Natural killer cell (primary cell): ENCODE measurements around the gene NAALADL1. TPM values are rescaled to one million over a fixed set of nuclear protein-coding genes. Genes with fewer than 3 reads are reported as not detected.

ENCODE experiments used
- ATAC-seq, 3 donors: fragments of 150-1000 bp in 2 of 3; fragments of 200-7000 bp in 1 of 3; cut with Tn5 transposase; 1 replicate in 1 of 3; 2 replicates in 2 of 3; pipeline ENCODE4 v1.10.0; 2021; ENCODE audit warnings: mild to moderate bottlenecking in 2 of 3, moderate library complexity in 2 of 3
- DNase-seq, 2 donors: peaks; one replicate each; pipeline versions ENCODE4 v3.0.0 to v3.0.0-alpha.2; 2013 to 2021; ENCODE audit warnings: mixed read lengths in 1 of 2
- H3K27ac ChIP-seq: one replicate; pipeline ENCODE4 v1.5.1; 2013; ENCODE audit warnings: mild to moderate bottlenecking, low read length
- H3K27me3 ChIP-seq: one replicate; pipeline ENCODE4 v1.6.1; 2013; ENCODE audit warnings: low read length; ENCODE audit not compliant: control insufficient read depth, insufficient read depth
- H3K36me3 ChIP-seq: one replicate; pipeline ENCODE4 v1.6.1; 2013; ENCODE audit warnings: low read length; ENCODE audit not compliant: control insufficient read depth, insufficient read depth
- H3K4me1 ChIP-seq: one replicate; pipeline ENCODE4 v1.6.1; 2013; ENCODE audit warnings: low read length; ENCODE audit not compliant: control insufficient read depth, insufficient read depth
- H3K4me3 ChIP-seq: one replicate; pipeline ENCODE4 v1.5.1; 2013; ENCODE audit warnings: low read length
- H3K9me3 ChIP-seq: one replicate; pipeline ENCODE4 v1.6.1; 2013; ENCODE audit warnings: low read length; ENCODE audit not compliant: control insufficient read depth, insufficient read depth
- H3K27ac Mint-ChIP-seq, 2 donors: one replicate each; pipeline ENCODE4 v1.8.0; 2022; ENCODE audit warnings: mild to moderate bottlenecking in 2 of 2, mixed read lengths in 2 of 2, moderate library complexity in 1 of 2
- H3K27me3 Mint-ChIP-seq, 2 donors: one replicate each; pipeline ENCODE4 v1.8.0; 2022; ENCODE audit warnings: low read depth in 2 of 2, mixed read lengths in 2 of 2
- H3K36me3 Mint-ChIP-seq: one replicate; pipeline ENCODE4 v1.8.0; 2022; ENCODE audit warnings: mixed read lengths
- H3K4me1 Mint-ChIP-seq, 2 donors: one replicate each; pipeline ENCODE4 v1.8.0; 2022; ENCODE audit warnings: mixed read lengths in 2 of 2
- H3K4me3 Mint-ChIP-seq: one replicate; pipeline ENCODE4 v1.8.0; 2022; ENCODE audit warnings: mild to moderate bottlenecking, moderate library complexity, mixed read lengths
- H3K9me3 Mint-ChIP-seq, 2 donors: one replicate each; pipeline ENCODE4 v1.8.0; 2022; ENCODE audit warnings: mixed read lengths in 2 of 2
- WGBS: methylation state at CpG from one replicate; pipeline ENCODE4 v1.1.7; 2013; ENCODE audit warnings: missing lambda C conversion rate; ENCODE audit not compliant: insufficient coverage; 5-methylcytosine and 5-hydroxymethylcytosine counted together
- intact Hi-C: fragments of 100-400 bp; cut with micrococcal nuclease; formaldehyde crosslinking; loops from one replicate; pipeline ENCODE4 v1.14.2; 2022
- total RNA-seq, 4 donors: library from RNA; stranded (reverse); fragments of 120-200 nt in 1 of 4; gene quantifications; one replicate each; pipeline versions ENCODE4 v1.2.3 to v1.2.4, GENCODE V29; 2013 to 2022
- TF ChIP-seq, protein P1 (sequence below): fragments of 200-600 bp; IDR thresholded peaks from one replicate; pipeline ENCODE4 v1.8.0; 2022; ENCODE audit warnings: antibody characterized with exemption

Gene NAALADL1
- total RNA-seq, 3 donors from 2014 or later (not counting 1 experiment from before 2014, with no cell fraction given): 41.6 to 54.1 (median 46.0) TPM

DNA sequence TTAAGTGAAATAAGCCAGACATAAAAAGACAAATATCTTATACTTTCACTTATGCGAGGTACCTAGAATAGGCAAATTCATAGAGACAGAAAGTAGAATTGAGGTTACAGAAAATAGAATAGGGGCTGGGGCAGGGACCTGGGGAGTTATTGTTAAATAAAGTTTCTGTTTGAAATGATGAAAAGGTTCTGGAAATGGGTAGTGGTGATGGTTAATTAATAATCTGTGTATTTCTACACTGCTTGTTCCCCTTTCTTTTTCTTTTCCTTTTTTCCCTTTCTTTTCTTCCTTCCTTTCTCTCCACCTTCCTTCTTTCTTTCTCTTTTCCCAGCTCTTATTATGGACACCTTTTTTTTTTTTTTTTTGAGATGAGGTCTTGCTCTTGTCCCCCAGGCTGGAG lies 2.8 kb downstream of the NAALADL1 start:
- H3K27me3 Mint-ChIP-seq: peaks cover 0 to 6% of the 10 kb centered on the region in 2 donors

DNA sequence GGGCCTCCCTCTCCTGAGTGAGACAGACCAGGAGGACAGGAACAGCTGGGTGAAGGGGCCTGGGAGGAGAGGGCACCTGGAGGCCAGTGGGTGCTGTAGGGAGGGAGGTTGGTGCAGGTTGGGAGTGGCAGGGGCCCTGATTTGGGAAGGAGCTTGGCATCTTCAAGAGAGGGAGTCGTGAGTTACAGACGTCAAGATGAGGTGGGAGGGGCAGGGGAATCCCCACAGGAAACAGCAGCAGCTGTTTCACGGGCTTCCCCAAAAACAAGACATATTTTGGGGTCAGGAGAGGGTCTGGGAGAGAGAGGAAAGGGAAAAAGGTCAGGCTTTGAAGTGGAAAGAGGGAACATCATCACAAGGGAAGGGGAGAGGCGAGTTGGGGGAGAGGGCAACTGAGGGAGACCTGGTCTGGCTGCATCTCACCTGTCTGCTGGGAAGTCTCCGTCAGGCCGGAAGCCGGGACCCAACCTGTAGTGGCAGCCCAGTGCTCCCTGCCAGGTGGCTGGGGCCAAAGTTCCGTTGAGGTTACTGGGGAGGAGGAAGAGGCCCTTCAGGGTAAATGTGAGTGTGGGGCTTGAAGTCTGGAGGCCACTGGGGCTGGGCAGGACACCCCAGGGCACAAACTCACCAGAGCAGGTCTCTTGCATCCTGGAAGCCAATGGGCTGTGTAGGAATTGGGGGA lies 4.4 kb downstream of the NAALADL1 start:
- peaks cover 5 to 9% of the 10 kb centered on the region in 2 donors for H3K4me1 Mint-ChIP-seq
- no peaks in the 10 kb centered on the region for H3K9me3 Mint-ChIP-seq
- peak in 1 of 3 donors; percentile 24 for ATAC-seq
- Histone ChIP-seq H3K27ac (no peak overlapping the region), H3K4me1 (peaks cover 11% of the 10 kb centered on the region), H3K4me3 (no peak overlapping the region), H3K36me3 (no peaks in the 10 kb centered on the region), H3K9me3 (no peaks in the 10 kb centered on the region), H3K27me3 (no peaks in the 10 kb centered on the region)
- DNase-seq: peak in 1 of 2 donors; percentile 71
- H3K36me3 Mint-ChIP-seq: no peaks in the 10 kb centered on the region
- TF ChIP-seq, protein P1, sequence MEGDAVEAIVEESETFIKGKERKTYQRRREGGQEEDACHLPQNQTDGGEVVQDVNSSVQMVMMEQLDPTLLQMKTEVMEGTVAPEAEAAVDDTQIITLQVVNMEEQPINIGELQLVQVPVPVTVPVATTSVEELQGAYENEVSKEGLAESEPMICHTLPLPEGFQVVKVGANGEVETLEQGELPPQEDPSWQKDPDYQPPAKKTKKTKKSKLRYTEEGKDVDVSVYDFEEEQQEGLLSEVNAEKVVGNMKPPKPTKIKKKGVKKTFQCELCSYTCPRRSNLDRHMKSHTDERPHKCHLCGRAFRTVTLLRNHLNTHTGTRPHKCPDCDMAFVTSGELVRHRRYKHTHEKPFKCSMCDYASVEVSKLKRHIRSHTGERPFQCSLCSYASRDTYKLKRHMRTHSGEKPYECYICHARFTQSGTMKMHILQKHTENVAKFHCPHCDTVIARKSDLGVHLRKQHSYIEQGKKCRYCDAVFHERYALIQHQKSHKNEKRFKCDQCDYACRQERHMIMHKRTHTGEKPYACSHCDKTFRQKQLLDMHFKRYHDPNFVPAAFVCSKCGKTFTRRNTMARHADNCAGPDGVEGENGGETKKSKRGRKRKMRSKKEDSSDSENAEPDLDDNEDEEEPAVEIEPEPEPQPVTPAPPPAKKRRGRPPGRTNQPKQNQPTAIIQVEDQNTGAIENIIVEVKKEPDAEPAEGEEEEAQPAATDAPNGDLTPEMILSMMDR: no peak
- peaks cover 0 to 6% of the 10 kb centered on the region in 2 donors for H3K27me3 Mint-ChIP-seq
- intact Hi-C loops: no loop called here
- H3K4me3 Mint-ChIP-seq: no peak overlapping the region
- H3K27ac Mint-ChIP-seq: peak overlapping the region in 1 of 2 donors; percentile 72
- WGBS: 10% methylated on average over 8 of the region's 8 CpGs

More for the DNA sequence above, 2.8 kb downstream of the NAALADL1 start:
- Histone ChIP-seq H3K36me3 (no peaks in the 10 kb centered on the region), H3K4me1 (peaks cover 11% of the 10 kb centered on the region), H3K4me3 (no peak overlapping the region), H3K27ac (no peak overlapping the region), H3K9me3 (no peaks in the 10 kb centered on the region), H3K27me3 (no peaks in the 10 kb centered on the region)
- no peaks in the 10 kb centered on the region for H3K9me3 Mint-ChIP-seq
- TF ChIP-seq, protein P1: no peak
- no peak overlapping the region for H3K27ac Mint-ChIP-seq
- H3K4me3 Mint-ChIP-seq: no peak overlapping the region
- ATAC-seq (no peak), DNase-seq (no peak)
- no peaks in the 10 kb centered on the region for H3K36me3 Mint-ChIP-seq
- no CpG with 5 or more reads among the region's 1 CpG for WGBS
- H3K4me1 Mint-ChIP-seq: peaks cover 5 to 9% of the 10 kb centered on the region in 2 donors
- intact Hi-C loops: no loop called here

DNA sequence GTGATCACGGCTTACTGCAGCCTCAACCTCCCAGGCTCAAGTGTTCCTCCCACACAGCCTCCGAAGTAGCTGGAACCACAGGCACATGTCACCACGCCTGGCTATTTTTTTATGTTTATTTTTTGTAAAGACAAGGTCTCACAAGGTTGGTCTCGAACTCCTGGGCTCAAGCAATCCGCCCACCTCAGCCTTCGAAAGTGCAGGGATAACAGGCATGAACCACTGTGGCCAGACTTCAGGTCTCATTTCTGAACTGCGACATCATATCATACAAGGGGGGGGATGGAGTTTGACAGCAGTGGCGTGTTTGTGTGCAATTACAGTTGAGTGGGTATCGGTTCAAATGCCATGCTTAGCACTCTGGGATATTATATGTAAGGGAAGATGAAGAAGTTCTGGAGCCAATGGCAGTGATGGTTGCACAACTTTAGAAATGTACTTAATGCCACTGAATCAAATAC lies 6.9 kb downstream of the NAALADL1 start:
- no peak for ATAC-seq
- H3K4me1 Mint-ChIP-seq: peaks cover 16 to 24% of the 10 kb centered on the region in 2 donors
- Histone ChIP-seq H3K9me3 (no peaks in the 10 kb centered on the region), H3K27ac (no peak overlapping the region), H3K27me3 (no peaks in the 10 kb centered on the region), H3K4me3 (no peak overlapping the region), H3K36me3 (no peaks in the 10 kb centered on the region), H3K4me1 (peaks cover 30% of the 10 kb centered on the region)
- H3K36me3 Mint-ChIP-seq: no peaks in the 10 kb centered on the region
- WGBS: 78% methylated on average over 9 of the region's 9 CpGs
- H3K9me3 Mint-ChIP-seq: no peaks in the 10 kb centered on the region
- TF ChIP-seq, protein P1: no peak
- no peak overlapping the region for H3K4me3 Mint-ChIP-seq
- no peak for DNase-seq
- intact Hi-C loops: no loop called here
- H3K27me3 Mint-ChIP-seq: peaks cover 0 to 6% of the 10 kb centered on the region in 2 donors
- no peak overlapping the region for H3K27ac Mint-ChIP-seq
